Spleen (tissue), 11 donors: ENCODE data around the gene FLRT1. TPM values are rescaled to one million over a fixed set of nuclear protein-coding genes. Genes with fewer than 3 reads are reported as not detected.

ENCODE experiments used
- DNase-seq: peaks from one replicate; pipeline ENCODE4 v3.0.0-alpha.2; 2020
- H3K27ac ChIP-seq, 8 donors: fragments of 200-600 bp; sonication (generic) in 7 of 8; 1 replicate in 4 of 8; 2 replicates in 4 of 8; pipeline versions ENCODE4 v1.5.0 to v1.8.0; 2016 to 2021; ENCODE audit warnings: inconsistent platforms in 4 of 8, mild to moderate bottlenecking in 4 of 8, moderate library complexity in 1 of 8
- H3K27me3 ChIP-seq, 7 donors: fragments of 200-600 bp; sonication (generic) in 6 of 7; replicated peaks in 1 of 7; 1 replicate in 4 of 7; 2 replicates in 3 of 7; pipeline versions ENCODE4 v1.5.0 to v1.8.0; 2016 to 2021; ENCODE audit warnings: inconsistent platforms in 3 of 7, mild to moderate bottlenecking in 1 of 7
- H3K36me3 ChIP-seq, 6 donors: fragments of 200-600 bp; sonication (generic) in 5 of 6; 1 replicate in 4 of 6; 2 replicates in 2 of 6; pipeline versions ENCODE4 v1.5.0 to v1.8.0; 2016 to 2021; ENCODE audit warnings: inconsistent platforms in 2 of 6
- H3K4me1 ChIP-seq, 6 donors: fragments of 200-600 bp; sonication (generic) in 5 of 6; 1 replicate in 3 of 6; 2 replicates in 3 of 6; pipeline versions ENCODE4 v1.5.0 to v1.8.0; 2016 to 2021; ENCODE audit warnings: inconsistent platforms in 3 of 6
- H3K4me3 ChIP-seq, 8 donors: fragments of 200-600 bp; sonication (generic) in 7 of 8; 1 replicate in 4 of 8; 2 replicates in 4 of 8; pipeline versions ENCODE4 v1.5.0 to v1.8.0; 2016 to 2021; ENCODE audit warnings: inconsistent platforms in 4 of 8, mild to moderate bottlenecking in 4 of 8, moderate library complexity in 2 of 8
- H3K9me3 ChIP-seq, 8 donors: fragments of 200-600 bp; sonication (generic) in 7 of 8; 1 replicate in 4 of 8; 2 replicates in 4 of 8; pipeline versions ENCODE4 v1.5.0 to v1.8.0; 2016 to 2021; ENCODE audit warnings: inconsistent platforms in 4 of 8
- POLR2A ChIP-seq, 3 donors: fragments of 450-650 bp; IDR thresholded peaks; one replicate each; pipeline ENCODE4 v1.5.1; 2017; ENCODE audit warnings: antibody characterized with exemption in 3 of 3, mild to moderate bottlenecking in 1 of 3
- POLR2AphosphoS5 ChIP-seq, 3 donors: sonication (generic); formaldehyde crosslinking; IDR thresholded peaks; one replicate each; pipeline ENCODE4 v1.5.1; 2017; ENCODE audit warnings: antibody characterized with exemption in 3 of 3
- WGBS, 5 donors: extraction: QIAGEN DNeasy Blood & Tissue Kit in 3 of 5; methylation state at CpG; one replicate each; pipeline versions ENCODE4 v1.1.5 to v1.1.7; 2013 to 2018; 5-methylcytosine and 5-hydroxymethylcytosine counted together
- intact Hi-C: fragments of 100-400 bp; cut with DNase I; formaldehyde crosslinking; loops from one replicate; pipeline ENCODE4 v1.15.0; 2023; ENCODE audit warnings: low total_unique reads
- polyA plus RNA-seq, 3 donors: library from polyadenylated mRNA; stranded (reverse); fragments of 200-250 nt; gene quantifications; one replicate each; pipeline ENCODE4 v1.2.1, GENCODE V29; 2013
- total RNA-seq, 7 donors: library from RNA; depleted of rRNA in 3 of 7; stranded (reverse); fragments of >200 nt in 3 of 7; fragmentation: NEBNext Ultra II Directional in 4 of 7; extraction: Animal tissue kit (Norgen Biotek cat#: 25700) in 4 of 7; gene quantifications; one replicate each; pipeline versions ENCODE4 v1.1.0 to v1.2.1, GENCODE V29; 2016 to 2021
- TF ChIP-seq, protein P1 (sequence below), 11 experiments: fragments of 200-600 bp in 7 of 11; fragments of 450-650 bp in 4 of 11; sonication (generic) in 4 of 11; IDR thresholded peaks in 8 of 11; conservative IDR thresholded peaks in 3 of 11; 1 replicate in 7 of 11; 2 replicates in 4 of 11; pipeline versions ENCODE4 v1.4.0 to v1.8.0; 2016 to 2021; ENCODE audit warnings: antibody characterized with exemption in 11 of 11, inconsistent platforms in 4 of 11, mild to moderate bottlenecking in 1 of 11
- donor health status: healthy with polysubstance abuse.
- donor health status: DM: no; HTN: no; CAD: no; lungs with moderate emphysema.
- donor health status: DM: no; HTN: no; CAD: no.
- donor health status: Bipolar disorder and iron deficiency.
- donor health status: healthy.
- donor health status: DM: no; HTN: no; CAD: no.
- donor health status: DM: yes; HTN: yes; CAD: no.

FLRT1 gene
- total and polyA plus RNA-seq, 10 donors, result 0.03 to 0.51 (median 0.16) TPM; not detected in 3

DNA sequence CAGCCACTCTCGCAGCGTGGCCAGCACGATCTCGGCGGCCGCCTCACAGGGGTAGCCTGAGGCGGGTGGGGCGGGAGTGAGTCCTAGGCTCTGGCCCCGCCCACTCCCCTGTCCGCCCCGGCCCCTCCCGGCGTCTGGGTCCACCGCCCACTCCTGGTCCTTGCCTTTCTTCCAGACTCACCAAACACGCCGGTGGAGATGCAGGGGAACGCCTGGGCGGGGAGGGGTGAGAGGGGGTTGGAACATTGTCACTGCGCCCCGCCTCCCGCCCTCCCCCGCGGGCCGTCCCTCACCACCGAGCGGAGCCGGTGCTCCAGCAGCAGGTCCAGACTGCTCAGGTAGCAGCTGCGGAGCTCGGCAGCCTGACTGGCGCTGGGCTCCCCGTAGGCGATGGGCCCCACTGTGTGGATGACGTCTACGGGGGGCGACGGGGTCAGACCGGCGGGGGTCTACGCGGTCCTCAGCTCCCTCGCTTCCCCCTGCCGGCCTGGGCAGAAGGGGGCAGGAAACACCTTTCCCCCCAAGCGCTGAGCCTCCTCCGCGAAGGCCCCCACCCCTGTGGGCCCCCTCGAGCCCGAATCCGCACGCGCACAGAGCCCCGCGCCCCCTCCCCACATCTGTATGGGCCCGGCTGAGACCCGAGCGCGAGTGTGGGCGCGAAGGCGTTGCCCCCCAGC lies 36.2 kb upstream of the FLRT1 start:
- Histone ChIP-seq H3K4me3 (peak overlapping the region; percentile 5 to 68 (median 44)), H3K36me3 (peaks cover 4 to 47% (median 38%) of the 10 kb centered on the region in 6 donors), H3K9me3 (no peaks in the 10 kb centered on the region), H3K27ac (no peak overlapping the region), H3K4me1 (peaks cover 38 to 82% (median 61%) of the 10 kb centered on the region in 6 donors), H3K27me3 (peaks cover 0 to 36% (median 0%) of the 10 kb centered on the region in 7 donors)
- intact Hi-C loops, result loop anchor here (2.0 kb wide), 1 partner anchor 149 kb away; no protein-coding TSS in a partner anchor
- DNase-seq, result peak; percentile 87
- 1 to 8% (median 5%) methylated on average over 24 to 59 of the region's 59 CpGs for WGBS, 5 donors
- TF ChIP-seq, protein P1, sequence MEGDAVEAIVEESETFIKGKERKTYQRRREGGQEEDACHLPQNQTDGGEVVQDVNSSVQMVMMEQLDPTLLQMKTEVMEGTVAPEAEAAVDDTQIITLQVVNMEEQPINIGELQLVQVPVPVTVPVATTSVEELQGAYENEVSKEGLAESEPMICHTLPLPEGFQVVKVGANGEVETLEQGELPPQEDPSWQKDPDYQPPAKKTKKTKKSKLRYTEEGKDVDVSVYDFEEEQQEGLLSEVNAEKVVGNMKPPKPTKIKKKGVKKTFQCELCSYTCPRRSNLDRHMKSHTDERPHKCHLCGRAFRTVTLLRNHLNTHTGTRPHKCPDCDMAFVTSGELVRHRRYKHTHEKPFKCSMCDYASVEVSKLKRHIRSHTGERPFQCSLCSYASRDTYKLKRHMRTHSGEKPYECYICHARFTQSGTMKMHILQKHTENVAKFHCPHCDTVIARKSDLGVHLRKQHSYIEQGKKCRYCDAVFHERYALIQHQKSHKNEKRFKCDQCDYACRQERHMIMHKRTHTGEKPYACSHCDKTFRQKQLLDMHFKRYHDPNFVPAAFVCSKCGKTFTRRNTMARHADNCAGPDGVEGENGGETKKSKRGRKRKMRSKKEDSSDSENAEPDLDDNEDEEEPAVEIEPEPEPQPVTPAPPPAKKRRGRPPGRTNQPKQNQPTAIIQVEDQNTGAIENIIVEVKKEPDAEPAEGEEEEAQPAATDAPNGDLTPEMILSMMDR (IDR thresholded peaks at IDR 0.05 in 8 of 11, conservative IDR thresholded peaks at IDR 0.05 in 3 of 11), result no peak
- peak in 2 of 3 donors; percentile 10 to 57 for TF ChIP-seq POLR2AphosphoS5 (IDR thresholded peaks at IDR 0.05)

DNA sequence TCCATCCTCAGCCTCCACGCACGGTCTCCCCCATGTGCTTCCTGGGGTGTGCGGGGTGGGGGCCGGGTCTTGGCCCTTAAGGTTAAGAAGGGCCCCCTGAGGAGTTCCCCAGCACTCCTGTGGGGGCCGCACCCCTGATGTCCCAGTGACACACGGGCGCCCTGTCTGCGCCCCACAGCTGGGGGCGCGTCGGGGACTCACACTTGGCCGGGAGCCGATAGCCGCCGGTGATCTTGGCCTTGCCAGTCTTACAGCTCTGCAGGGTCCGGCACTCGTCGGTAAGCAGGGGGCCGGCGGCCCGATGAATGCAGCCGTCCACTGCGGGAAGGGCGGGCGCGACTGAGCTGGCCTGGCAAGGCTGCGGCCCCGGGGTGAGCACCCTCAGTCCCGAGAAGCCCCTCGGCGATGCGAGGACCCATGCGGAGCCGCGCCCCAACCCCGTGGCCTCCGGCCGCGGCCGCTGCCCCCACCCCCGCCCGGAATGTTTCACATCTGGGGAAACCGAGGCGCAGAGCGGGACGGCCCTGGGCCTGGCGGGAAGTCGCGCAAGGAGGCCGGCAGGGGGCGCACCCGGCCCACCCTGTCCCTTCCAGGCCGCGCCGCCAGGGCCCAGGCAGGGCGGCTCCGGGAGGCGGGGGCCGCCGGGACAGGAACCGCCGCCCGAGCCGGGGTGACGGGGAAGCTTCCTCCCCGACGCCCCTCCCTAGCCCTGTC lies 35.5 kb upstream of the FLRT1 start:
- WGBS, 5 donors, result 1 to 3% (median 2%) methylated on average over 18 to 67 of the region's 67 CpGs
- intact Hi-C loops, result loop anchor here (2.0 kb wide), 1 partner anchor 149 kb away; no protein-coding TSS in a partner anchor
- DNase-seq, result peak; percentile 94
- Histone ChIP-seq H3K4me3 (peak overlapping the region; percentile 18 to 68 (median 44)), H3K27ac (peak overlapping the region in 5 of 8 donors; percentile 67 to 84 (median 76)), H3K9me3 (no peaks in the 10 kb centered on the region), H3K36me3 (peaks cover 4 to 40% (median 31%) of the 10 kb centered on the region in 6 donors), H3K4me1 (peaks cover 39 to 84% (median 64%) of the 10 kb centered on the region in 6 donors), H3K27me3 (peaks cover 0 to 36% (median 0%) of the 10 kb centered on the region in 7 donors)
- no peak for TF ChIP-seq POLR2A (IDR thresholded peaks at IDR 0.05)
- TF ChIP-seq, protein P1 (IDR thresholded peaks at IDR 0.05 in 8 of 11, conservative IDR thresholded peaks at IDR 0.05 in 3 of 11), result peak; percentile 54 to 95 (median 83)
- peak in 2 of 3 donors; percentile 55 to 60 for TF ChIP-seq POLR2AphosphoS5 (IDR thresholded peaks at IDR 0.05)

DNA sequence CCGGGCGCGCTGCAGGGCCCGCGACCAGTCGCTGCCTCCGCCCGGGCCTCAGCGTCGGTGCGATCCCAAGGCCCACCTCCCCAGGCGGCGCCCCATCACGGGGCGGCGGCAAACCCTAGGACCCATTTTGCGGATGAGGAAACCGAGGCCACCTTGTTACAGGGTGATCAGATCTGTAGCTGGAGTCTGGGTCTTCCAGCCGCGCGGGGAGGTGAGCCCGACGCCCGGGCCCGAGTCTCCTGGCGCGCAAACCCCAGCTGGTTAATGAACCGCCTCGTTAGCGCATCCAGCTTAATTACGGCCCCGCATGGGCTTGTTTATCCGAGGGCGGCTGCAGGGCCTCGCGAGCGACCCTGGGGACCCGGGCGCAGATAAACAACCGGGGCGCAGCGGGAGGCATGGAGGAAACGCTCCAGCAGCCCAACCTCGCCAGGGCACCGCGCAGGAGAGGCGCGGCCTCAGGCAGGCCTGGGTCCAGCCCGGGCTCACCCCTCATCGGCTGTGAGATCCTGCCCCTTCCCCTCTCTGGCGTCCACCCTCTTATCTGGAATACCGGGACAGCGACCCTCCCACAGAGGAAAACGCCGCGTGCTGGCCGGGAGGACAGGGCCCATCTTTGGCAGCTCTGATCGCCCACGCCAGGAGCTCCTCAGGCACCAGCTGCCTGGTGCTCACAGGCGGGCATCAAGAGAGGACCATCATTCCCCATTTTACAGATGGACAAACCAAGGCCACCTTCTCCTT lies 34.8 kb upstream of the FLRT1 start:
- Histone ChIP-seq H3K4me3 (peak overlapping the region; percentile 18 to 68 (median 44)), H3K36me3 (peaks cover 4 to 32% (median 24%) of the 10 kb centered on the region in 6 donors), H3K9me3 (no peaks in the 10 kb centered on the region), H3K4me1 (peaks cover 39 to 91% (median 68%) of the 10 kb centered on the region in 6 donors), H3K27me3 (peaks cover 0 to 40% (median 0%) of the 10 kb centered on the region in 7 donors), H3K27ac (peak overlapping the region in 6 of 8 donors; percentile 46 to 84 (median 73))
- 13 to 21% (median 18%) methylated on average over 32 to 60 of the region's 60 CpGs for WGBS, 5 donors
- intact Hi-C loops, result loop anchor here (2.0 kb wide), 1 partner anchor 148 kb away; no protein-coding TSS in a partner anchor
- no peak for DNase-seq
- TF ChIP-seq POLR2A (IDR thresholded peaks at IDR 0.05) (no peak), POLR2AphosphoS5 (IDR thresholded peaks at IDR 0.05) (peak in 2 of 3 donors; percentile 12 to 42)
- TF ChIP-seq, protein P1 (IDR thresholded peaks at IDR 0.05 in 8 of 11, conservative IDR thresholded peaks at IDR 0.05 in 3 of 11), result peak in 2 of 11 experiments; percentile 7 to 34
